Measurements from ENCODE around the gene MYADM.

DNA sequence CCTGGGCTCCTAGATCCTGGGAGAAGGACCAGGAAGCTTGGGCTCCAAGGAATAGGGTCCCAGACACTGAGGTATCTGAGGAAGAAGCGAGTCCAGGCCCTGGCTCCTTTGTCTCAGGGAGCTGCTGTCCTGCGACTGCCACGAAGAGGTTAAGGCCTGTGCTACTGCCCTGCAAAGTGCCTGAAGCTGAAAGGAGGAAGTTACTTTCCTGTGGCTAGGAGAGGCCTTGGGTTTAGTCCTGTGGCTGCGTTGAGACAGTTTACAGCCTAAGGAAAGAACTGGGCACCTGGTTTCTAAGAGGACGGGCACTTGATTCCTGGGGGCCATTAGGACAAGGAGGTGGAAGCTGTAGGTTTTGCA lies 2.8 kb downstream of the MYADM start:
- TF ChIP-seq, protein P1, sequence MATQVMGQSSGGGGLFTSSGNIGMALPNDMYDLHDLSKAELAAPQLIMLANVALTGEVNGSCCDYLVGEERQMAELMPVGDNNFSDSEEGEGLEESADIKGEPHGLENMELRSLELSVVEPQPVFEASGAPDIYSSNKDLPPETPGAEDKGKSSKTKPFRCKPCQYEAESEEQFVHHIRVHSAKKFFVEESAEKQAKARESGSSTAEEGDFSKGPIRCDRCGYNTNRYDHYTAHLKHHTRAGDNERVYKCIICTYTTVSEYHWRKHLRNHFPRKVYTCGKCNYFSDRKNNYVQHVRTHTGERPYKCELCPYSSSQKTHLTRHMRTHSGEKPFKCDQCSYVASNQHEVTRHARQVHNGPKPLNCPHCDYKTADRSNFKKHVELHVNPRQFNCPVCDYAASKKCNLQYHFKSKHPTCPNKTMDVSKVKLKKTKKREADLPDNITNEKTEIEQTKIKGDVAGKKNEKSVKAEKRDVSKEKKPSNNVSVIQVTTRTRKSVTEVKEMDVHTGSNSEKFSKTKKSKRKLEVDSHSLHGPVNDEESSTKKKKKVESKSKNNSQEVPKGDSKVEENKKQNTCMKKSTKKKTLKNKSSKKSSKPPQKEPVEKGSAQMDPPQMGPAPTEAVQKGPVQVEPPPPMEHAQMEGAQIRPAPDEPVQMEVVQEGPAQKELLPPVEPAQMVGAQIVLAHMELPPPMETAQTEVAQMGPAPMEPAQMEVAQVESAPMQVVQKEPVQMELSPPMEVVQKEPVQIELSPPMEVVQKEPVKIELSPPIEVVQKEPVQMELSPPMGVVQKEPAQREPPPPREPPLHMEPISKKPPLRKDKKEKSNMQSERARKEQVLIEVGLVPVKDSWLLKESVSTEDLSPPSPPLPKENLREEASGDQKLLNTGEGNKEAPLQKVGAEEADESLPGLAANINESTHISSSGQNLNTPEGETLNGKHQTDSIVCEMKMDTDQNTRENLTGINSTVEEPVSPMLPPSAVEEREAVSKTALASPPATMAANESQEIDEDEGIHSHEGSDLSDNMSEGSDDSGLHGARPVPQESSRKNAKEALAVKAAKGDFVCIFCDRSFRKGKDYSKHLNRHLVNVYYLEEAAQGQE (IDR thresholded peaks at IDR 0.05) = no peak
- no peak for TF ChIP-seq RXRA (IDR thresholded peaks at IDR 0.05)
- TF ChIP-seq, protein P2, sequence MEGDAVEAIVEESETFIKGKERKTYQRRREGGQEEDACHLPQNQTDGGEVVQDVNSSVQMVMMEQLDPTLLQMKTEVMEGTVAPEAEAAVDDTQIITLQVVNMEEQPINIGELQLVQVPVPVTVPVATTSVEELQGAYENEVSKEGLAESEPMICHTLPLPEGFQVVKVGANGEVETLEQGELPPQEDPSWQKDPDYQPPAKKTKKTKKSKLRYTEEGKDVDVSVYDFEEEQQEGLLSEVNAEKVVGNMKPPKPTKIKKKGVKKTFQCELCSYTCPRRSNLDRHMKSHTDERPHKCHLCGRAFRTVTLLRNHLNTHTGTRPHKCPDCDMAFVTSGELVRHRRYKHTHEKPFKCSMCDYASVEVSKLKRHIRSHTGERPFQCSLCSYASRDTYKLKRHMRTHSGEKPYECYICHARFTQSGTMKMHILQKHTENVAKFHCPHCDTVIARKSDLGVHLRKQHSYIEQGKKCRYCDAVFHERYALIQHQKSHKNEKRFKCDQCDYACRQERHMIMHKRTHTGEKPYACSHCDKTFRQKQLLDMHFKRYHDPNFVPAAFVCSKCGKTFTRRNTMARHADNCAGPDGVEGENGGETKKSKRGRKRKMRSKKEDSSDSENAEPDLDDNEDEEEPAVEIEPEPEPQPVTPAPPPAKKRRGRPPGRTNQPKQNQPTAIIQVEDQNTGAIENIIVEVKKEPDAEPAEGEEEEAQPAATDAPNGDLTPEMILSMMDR (IDR thresholded peaks at IDR 0.05; ENCODE audit: low read depth, low read length, missing input control) = no peak
- no peak for TF ChIP-seq YY1 (IDR thresholded peaks at IDR 0.05)
- no peak for TF ChIP-seq FOXA1 (IDR thresholded peaks at IDR 0.05)
- no peak for TF ChIP-seq NR2F2 (IDR thresholded peaks at IDR 0.05)
- no peak for TF ChIP-seq TAF1 (conservative IDR thresholded peaks at IDR 0.05)
- no peak for TF ChIP-seq SP1 (IDR thresholded peaks at IDR 0.05)
- TF ChIP-seq, protein P3, sequence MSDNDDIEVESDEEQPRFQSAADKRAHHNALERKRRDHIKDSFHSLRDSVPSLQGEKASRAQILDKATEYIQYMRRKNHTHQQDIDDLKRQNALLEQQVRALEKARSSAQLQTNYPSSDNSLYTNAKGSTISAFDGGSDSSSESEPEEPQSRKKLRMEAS (IDR thresholded peaks at IDR 0.05) = no peak
